Renal cortex interstitium (tissue), 15 donors: ENCODE results near the gene PNN. TPM values are rescaled to one million over a fixed set of nuclear protein-coding genes. Genes with fewer than 3 reads are reported as not detected.
"Not testable (repeated sequence)": the region's sequence is repeated elsewhere in the genome, so short reads cannot be mapped to it uniquely, and the experiment has no call there.

Experiments
- DNase-seq, 11 donors: peaks; one replicate each; pipeline ENCODE4 v3.0.0-alpha.2; 2013; ENCODE audit warnings: low read depth in 9 of 11, low spot score in 4 of 11; ENCODE audit errors: extremely low read depth in 1 of 11
- long read RNA-seq, 16 experiments: transcript quantifications; one replicate each; lab custom pipeline, GENCODE V29; 2026
- polyA plus RNA-seq, 3 donors: library from polyadenylated mRNA; unstranded; fragments of 120-200 nt; gene quantifications; one replicate each; pipeline ENCODE4 v1.2.1, GENCODE V29; 2013; ENCODE audit not compliant: insufficient read length in 3 of 3

Gene PNN
- polyA plus RNA-seq: 100 to 1,000 TPM; 163 to 227 (median 199) TPM
- long read RNA-seq, donor 1, transcript PNN-204 (3 exons, 583 nt): minor isoform, 11 of 141 reads
- long read RNA-seq, donor 1, transcript PNN-201 (9 exons, 3,576 nt): major isoform, 14 of 141 reads
- long read RNA-seq, donor 1, partial matches to known transcripts: 114 of 141 reads
- long read RNA-seq, donor 1, other reads (novel, unspliced or antisense): 0 of 141 reads
- long read RNA-seq, donor 2, transcript PNN-204 (3 exons, 583 nt): minor isoform, 11 of 53 reads
- long read RNA-seq, donor 2, transcript PNN-201 (9 exons, 3,576 nt): major isoform, 21 of 53 reads
- long read RNA-seq, donor 2, partial matches to known transcripts: 17 of 53 reads
- long read RNA-seq, donor 2, other reads (novel, unspliced or antisense): 0 of 53 reads
- long read RNA-seq, donor 3, transcript PNN-201 (9 exons, 3,576 nt): major isoform, 46 of 146 reads
- long read RNA-seq, donor 3, transcript PNN-204 (3 exons, 583 nt): minor isoform, 9 of 146 reads
- long read RNA-seq, donor 3, partial matches to known transcripts: 88 of 146 reads
- long read RNA-seq, donor 3, other reads (novel, unspliced or antisense): 0 of 146 reads
- long read RNA-seq, donor 4, transcript PNN-201 (9 exons, 3,576 nt): major isoform, 41 of 77 reads
- long read RNA-seq, donor 4, partial matches to known transcripts: 30 of 77 reads
- long read RNA-seq, donor 4, other reads (novel, unspliced or antisense): 0 of 77 reads
- long read RNA-seq, donor 5: 0 reads
- long read RNA-seq, donor 6, transcript PNN-204 (3 exons, 583 nt): minor isoform, 28 of 127 reads
- long read RNA-seq, donor 6, transcript PNN-201 (9 exons, 3,576 nt): major isoform, 59 of 127 reads
- long read RNA-seq, donor 6, transcript PNN-205 (4 exons, 601 nt): minor isoform, 6 of 127 reads
- long read RNA-seq, donor 6, partial matches to known transcripts: 32 of 127 reads
- long read RNA-seq, donor 6, other reads (novel, unspliced or antisense): 0 of 127 reads
- long read RNA-seq, donor 7, transcript PNN-201 (9 exons, 3,576 nt): major isoform, 46 of 99 reads
- long read RNA-seq, donor 7, transcript PNN-204 (3 exons, 583 nt): minor isoform, 16 of 99 reads
- long read RNA-seq, donor 7, partial matches to known transcripts: 34 of 99 reads
- long read RNA-seq, donor 7, other reads (novel, unspliced or antisense): 0 of 99 reads
- long read RNA-seq, donor 8: 0 reads
- long read RNA-seq, donor 9, transcript PNN-201 (9 exons, 3,576 nt): major isoform, 25 of 33 reads
- long read RNA-seq, donor 9, transcript PNN-204 (3 exons, 583 nt): minor isoform, 7 of 33 reads
- long read RNA-seq, donor 9, partial matches to known transcripts: 0 of 33 reads
- long read RNA-seq, donor 9, other reads (novel, unspliced or antisense): 0 of 33 reads
- long read RNA-seq, donor 10, transcript PNN-201 (9 exons, 3,576 nt): major isoform, 39 of 72 reads
- long read RNA-seq, donor 10, transcript PNN-204 (3 exons, 583 nt): minor isoform, 15 of 72 reads
- long read RNA-seq, donor 10, partial matches to known transcripts: 18 of 72 reads
- long read RNA-seq, donor 10, other reads (novel, unspliced or antisense): 0 of 72 reads
- long read RNA-seq, donor 11, transcript PNN-201 (9 exons, 3,576 nt): major isoform, 24 of 48 reads
- long read RNA-seq, donor 11, partial matches to known transcripts: 20 of 48 reads
- long read RNA-seq, donor 11, other reads (novel, unspliced or antisense): 0 of 48 reads
- long read RNA-seq, donor 12, transcript PNN-201 (9 exons, 3,576 nt): minor isoform, 14 of 53 reads
- long read RNA-seq, donor 12, transcript PNN-204 (3 exons, 583 nt): major isoform, 15 of 53 reads
- long read RNA-seq, donor 12, partial matches to known transcripts: 21 of 53 reads
- long read RNA-seq, donor 12, other reads (novel, unspliced or antisense): 0 of 53 reads
- long read RNA-seq, donor 13: 0 reads
- long read RNA-seq, donor 14, transcript PNN-204 (3 exons, 583 nt): minor isoform, 7 of 51 reads
- long read RNA-seq, donor 14, transcript PNN-201 (9 exons, 3,576 nt): major isoform, 29 of 51 reads
- long read RNA-seq, donor 14, partial matches to known transcripts: 11 of 51 reads
- long read RNA-seq, donor 14, other reads (novel, unspliced or antisense): 0 of 51 reads
- long read RNA-seq, donor 15, transcript PNN-201 (9 exons, 3,576 nt): major isoform, 14 of 17 reads
- long read RNA-seq, donor 15, partial matches to known transcripts: 0 of 17 reads
- long read RNA-seq, donor 15, other reads (novel, unspliced or antisense): 0 of 17 reads
- long read RNA-seq, donor 16, transcript PNN-204 (3 exons, 583 nt): minor isoform, 12 of 178 reads
- long read RNA-seq, donor 16, transcript PNN-201 (9 exons, 3,576 nt): major isoform, 98 of 178 reads
- long read RNA-seq, donor 16, partial matches to known transcripts: 64 of 178 reads
- long read RNA-seq, donor 16, other reads (novel, unspliced or antisense): 0 of 178 reads

- peak; percentile 96 to 99 (median 98) for DNase-seq
Observed at GRCh38 chr14:39174560-39175444, at the start of gene PNN. Gene PNN, plus strand, starts transcription at chr14:39175254. Its CDS starts 26 bp downstream, at chr14:39175280.

- DNase-seq: not testable (repeated sequence)
Observed at GRCh38 chr14:39137835-39138234, 37.2 kb upstream of the PNN start.

- no peak for DNase-seq
Observed at GRCh38 chr14:39138440-39138839, 36.6 kb upstream of the PNN start.

- no peak for DNase-seq
Observed at GRCh38 chr14:39140170-39140569, 34.9 kb upstream of the PNN start.

- DNase-seq: not testable (repeated sequence)
Observed at GRCh38 chr14:39141623-39142022, 33.4 kb upstream of the PNN start.

GRCh38 chr14:39143226-39143625 lies 31.8 kb upstream of the PNN start:
- not testable (repeated sequence) for DNase-seq

GRCh38 chr14:39145266-39145966 lies 29.6 kb upstream of the PNN start:
- DNase-seq: no peak

- no peak for DNase-seq
Observed at GRCh38 chr14:39154594-39155189, 20.4 kb upstream of the PNN start.

- DNase-seq: no peak
Observed at GRCh38 chr14:39157491-39157890, 17.6 kb upstream of the PNN start.

- no peak for DNase-seq
Observed at GRCh38 chr14:39158222-39158858, 16.7 kb upstream of the PNN start.

GRCh38 chr14:39160494-39160893 lies 14.6 kb upstream of the PNN start:
- no peak for DNase-seq

- not testable (repeated sequence) for DNase-seq
Observed at GRCh38 chr14:39167797-39168320, 7.2 kb upstream of the PNN start.

GRCh38 chr14:39168591-39168990 lies 6.5 kb upstream of the PNN start:
- no peak for DNase-seq

GRCh38 chr14:39169541-39169900 lies 5.5 kb upstream of the PNN start:
- DNase-seq: peak in 1 of 11 donors; percentile 15
